ENCODE results near the gene TOM1L1. TPM values are rescaled to one million over a fixed set of nuclear protein-coding genes. Genes with fewer than 3 reads are reported as not detected.
A peak's percentile ranks its signal among the peaks of the same experiment; 100 is the strongest.

The TOM1L1 gene
- total RNA-seq, 4 donors from 2014 or later: 35.1 to 63.2 (median 42.3) TPM

DNA sequence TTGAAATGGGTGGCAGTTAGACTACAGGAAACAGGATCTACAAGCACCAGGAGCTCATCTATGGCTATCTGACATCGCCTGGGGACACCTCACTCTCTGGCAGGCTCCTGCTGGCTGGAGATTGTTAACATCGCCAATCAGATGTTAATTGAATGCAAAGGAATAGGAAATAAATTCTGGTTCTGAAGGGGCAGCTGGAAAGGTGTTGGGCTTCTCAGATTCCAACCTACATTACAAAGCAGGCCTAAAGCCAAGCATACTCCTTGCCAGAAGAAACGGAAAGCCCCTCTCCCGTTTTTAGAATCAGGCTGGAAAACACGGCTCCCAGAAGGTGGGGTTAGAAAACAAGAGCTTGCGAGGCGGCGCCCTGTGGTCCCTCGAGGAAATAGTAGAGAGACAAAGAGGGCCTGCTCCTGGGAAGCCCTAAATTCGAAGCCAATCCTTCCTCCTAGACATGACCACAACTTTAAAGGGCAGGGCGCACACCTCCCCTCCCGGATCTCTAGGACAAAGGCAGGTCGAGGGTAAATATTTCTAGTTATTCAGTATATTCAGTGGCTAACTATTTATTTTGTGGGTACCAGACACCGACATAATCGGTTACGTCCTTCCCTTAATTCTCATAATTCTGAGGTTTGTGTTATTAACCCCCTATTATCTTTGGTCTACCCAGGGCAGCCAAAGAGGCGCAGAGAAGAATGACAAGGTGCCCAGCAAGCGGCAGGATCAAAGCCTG lies 763 bp upstream of the TOM1L1 start:
- intact Hi-C loops (cut with DNase I; ENCODE audit: low total_unique reads): no loop called here
- 10 to 11% methylated on average over 18 of the region's 18 CpGs for WGBS, 2 donors
- peak overlapping the region; percentile 39 for H3K4me3 ChIP-seq (ENCODE audit: low read depth, poor library complexity, severe bottlenecking)
- DNase-seq (ENCODE audit: low spot score in 2 of 2): no peak
- TF ChIP-seq, protein P1, sequence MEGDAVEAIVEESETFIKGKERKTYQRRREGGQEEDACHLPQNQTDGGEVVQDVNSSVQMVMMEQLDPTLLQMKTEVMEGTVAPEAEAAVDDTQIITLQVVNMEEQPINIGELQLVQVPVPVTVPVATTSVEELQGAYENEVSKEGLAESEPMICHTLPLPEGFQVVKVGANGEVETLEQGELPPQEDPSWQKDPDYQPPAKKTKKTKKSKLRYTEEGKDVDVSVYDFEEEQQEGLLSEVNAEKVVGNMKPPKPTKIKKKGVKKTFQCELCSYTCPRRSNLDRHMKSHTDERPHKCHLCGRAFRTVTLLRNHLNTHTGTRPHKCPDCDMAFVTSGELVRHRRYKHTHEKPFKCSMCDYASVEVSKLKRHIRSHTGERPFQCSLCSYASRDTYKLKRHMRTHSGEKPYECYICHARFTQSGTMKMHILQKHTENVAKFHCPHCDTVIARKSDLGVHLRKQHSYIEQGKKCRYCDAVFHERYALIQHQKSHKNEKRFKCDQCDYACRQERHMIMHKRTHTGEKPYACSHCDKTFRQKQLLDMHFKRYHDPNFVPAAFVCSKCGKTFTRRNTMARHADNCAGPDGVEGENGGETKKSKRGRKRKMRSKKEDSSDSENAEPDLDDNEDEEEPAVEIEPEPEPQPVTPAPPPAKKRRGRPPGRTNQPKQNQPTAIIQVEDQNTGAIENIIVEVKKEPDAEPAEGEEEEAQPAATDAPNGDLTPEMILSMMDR (IDR thresholded peaks at IDR 0.05): no peak
- TF ChIP-seq POLR2A (IDR thresholded peaks at IDR 0.05): no peak

DNA sequence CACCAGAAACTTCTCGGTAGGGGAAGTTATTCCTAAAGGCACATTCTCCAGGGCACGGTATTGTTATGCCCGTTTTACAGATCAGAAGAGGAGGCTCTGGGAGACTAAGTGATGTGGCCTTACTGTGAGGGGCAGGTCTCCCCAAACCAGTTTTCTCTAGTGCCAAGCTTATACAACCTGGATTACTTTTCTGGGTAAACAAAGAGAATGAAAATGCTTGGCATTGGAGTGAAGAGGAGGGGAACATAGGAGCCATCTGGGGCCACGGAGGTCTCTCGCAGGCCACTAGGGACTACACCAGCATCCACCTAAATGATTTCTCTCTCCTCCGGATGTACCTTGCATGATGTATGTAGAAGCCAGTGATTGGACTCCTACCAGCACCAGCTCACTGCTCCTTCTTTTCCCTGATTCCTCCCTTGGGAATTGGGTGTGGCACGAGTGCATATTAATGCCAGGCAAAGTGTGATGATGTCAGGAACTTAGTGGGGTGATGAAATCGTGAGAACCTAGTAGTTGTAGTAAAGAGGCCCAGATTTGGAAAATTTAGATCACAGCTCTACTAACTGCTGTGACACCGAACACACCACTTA lies 674 bp downstream of the TOM1L1 start:
- TF ChIP-seq, protein P1 (IDR thresholded peaks at IDR 0.05): no peak
- TF ChIP-seq POLR2A (IDR thresholded peaks at IDR 0.05): no peak
- intact Hi-C loops (cut with DNase I; ENCODE audit: low total_unique reads): no loop called here
- H3K4me3 ChIP-seq (ENCODE audit: low read depth, poor library complexity, severe bottlenecking): peak overlapping the region; percentile 39
- 32 to 38% methylated on average over 9 of the region's 9 CpGs for WGBS, 2 donors
- DNase-seq (ENCODE audit: low spot score in 2 of 2): peak in 1 of 2 donors; percentile 17

DNA sequence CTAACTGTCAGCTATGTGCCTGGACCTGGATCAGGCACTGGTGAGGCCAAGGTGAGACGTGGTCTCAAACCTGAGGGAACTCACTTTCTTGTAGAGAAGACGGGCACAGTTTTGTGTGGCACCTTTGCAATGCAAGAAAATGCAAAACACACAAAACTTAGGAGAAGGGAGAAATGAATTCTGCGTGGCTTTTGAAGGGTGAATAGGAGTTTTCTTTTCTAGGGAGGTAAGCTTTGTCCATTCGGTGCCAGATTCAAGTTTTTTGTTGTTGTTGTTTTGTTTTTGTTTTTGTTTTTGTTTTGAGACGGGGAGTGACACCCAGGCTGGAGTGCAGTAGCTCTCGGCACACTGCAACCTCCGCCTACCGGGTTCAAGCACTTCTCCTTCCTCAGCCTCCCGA lies 1.4 kb downstream of the TOM1L1 start:
- TF ChIP-seq, protein P1 (IDR thresholded peaks at IDR 0.05): no peak
- no peak for TF ChIP-seq POLR2A (IDR thresholded peaks at IDR 0.05)
- intact Hi-C loops (cut with DNase I; ENCODE audit: low total_unique reads): no loop called here
- 94% methylated on average over 9 of the region's 9 CpGs for WGBS, 2 donors
- no peak for DNase-seq (ENCODE audit: low spot score in 2 of 2)
- H3K4me3 ChIP-seq (ENCODE audit: low read depth, poor library complexity, severe bottlenecking): no peak overlapping the region

DNA sequence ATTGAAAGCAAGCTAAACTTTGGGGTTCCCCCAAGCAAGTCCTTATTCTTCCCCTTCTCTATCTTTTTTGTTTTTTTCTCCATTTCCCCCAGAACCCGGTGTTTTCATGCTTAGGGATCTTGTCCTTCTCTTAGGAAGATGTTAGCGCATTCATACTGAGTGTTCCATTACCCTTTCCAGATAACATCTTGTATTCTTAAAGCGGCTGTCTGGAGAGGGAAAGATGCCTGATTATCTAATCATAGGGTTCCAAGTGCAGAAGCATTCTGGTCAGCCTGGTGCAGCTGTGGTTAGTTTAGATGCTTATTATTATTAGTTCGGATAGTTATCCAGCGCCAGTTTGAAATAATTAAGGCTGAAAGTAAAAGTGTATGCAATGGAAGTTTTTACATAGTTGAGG lies 2.0 kb downstream of the TOM1L1 start:
- 73 to 80% methylated on average over 5 of the region's 5 CpGs for WGBS, 2 donors
- no peak for TF ChIP-seq POLR2A (IDR thresholded peaks at IDR 0.05)
- TF ChIP-seq, protein P1 (IDR thresholded peaks at IDR 0.05): no peak
- intact Hi-C loops (cut with DNase I; ENCODE audit: low total_unique reads): no loop called here

GRCh38 chr17:54903375-54903774 lies 2.7 kb downstream of the TOM1L1 start:
- no peak for TF ChIP-seq POLR2A (IDR thresholded peaks at IDR 0.05)
- TF ChIP-seq, protein P1 (IDR thresholded peaks at IDR 0.05): no peak
- 25 to 53% methylated on average over 1 of the region's 1 CpG for WGBS, 2 donors
- DNase-seq (ENCODE audit: low spot score in 2 of 2): no peak
- no peak overlapping the region for H3K4me3 ChIP-seq (ENCODE audit: low read depth, poor library complexity, severe bottlenecking)
- intact Hi-C loops (cut with DNase I; ENCODE audit: low total_unique reads): no loop called here

More for the DNA sequence above, 2.0 kb downstream of the TOM1L1 start:
- no peak overlapping the region for H3K4me3 ChIP-seq (ENCODE audit: low read depth, poor library complexity, severe bottlenecking)
- DNase-seq (ENCODE audit: low spot score in 2 of 2): no peak
